NCI-H2081 (cell line): ENCODE results near the gene PACRG.
A peak's percentile ranks its signal among the peaks of the same experiment; 100 is the strongest.
"Not testable (repeated sequence)": the region's sequence is repeated elsewhere in the genome, so short reads cannot be mapped to it uniquely, and the experiment has no call there.

Experiments used
- DNase-seq, 2 experiments: peaks; one replicate each; lab custom pipeline; 2025; lab: John Stamatoyannopoulos, UW

Gene PACRG

DNA sequence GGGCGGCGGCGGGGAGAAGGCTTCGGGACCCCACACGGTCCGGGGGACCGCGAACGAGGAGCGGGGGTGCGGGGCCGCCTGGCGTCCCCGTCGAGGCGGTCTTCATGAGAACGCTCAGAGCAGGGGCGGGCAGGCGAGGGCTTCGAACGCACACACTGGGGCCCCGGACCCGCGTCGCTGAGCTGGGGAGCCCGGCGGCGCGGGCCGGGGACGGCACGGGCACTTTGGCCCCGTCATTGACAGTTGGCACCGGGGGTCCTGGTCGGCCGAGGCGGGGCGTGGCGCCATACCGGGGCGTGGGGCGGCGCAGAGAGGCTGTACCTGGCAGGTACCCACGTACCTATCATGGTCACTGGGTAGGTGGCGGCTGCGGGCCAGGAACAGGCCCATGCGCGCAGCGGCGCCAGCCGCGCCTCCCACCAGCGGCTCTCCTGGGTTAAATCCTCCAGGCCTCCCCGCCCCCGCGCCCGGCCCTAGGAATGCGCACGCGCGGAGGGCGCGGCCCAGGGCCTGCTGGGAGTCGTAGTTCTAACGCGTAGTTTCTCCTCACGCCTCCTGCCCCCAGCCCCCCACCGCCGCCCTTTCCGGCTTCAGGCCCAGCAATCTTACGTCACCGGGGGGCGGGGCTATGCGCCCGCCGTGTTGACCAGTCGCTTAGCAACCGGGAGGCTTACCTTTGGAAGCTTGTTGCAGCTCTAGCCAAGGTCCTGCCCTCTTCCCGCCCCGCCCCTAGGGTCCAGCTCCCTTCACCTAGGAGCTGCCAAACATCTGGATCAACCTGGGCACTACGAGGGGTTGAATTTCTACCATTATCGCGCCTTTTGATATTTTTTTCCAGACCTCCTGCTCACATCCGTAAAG lies at the start of gene PACRG, which contains the start of gene PRKN:
TSS of gene PACRG (plus strand) at position 653 of the 861 bp plus-strand sequence.
TSS of gene PRKN (minus strand) at position 445 of the 861 bp plus-strand sequence.
- peak; percentile 95 to 96 for DNase-seq

DNA sequence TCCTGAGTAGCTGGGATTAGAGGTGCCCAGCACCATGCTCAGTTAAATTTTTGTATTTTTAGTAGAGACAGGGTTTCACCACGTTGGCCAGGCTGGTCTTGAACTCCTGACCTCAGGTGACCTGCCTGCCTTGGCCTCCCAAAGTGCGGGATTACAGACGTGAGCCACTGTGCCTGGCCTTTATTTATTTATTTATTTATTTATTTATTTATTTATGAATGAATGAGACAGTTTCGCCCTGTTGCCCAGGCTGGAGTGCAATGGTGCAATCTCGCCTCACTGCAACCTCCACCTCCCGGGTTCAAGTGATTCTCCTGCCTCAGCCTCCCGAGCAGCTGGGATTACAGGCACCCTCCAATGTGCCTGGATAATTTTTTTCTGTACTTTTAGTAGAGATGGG lies 48.9 kb upstream of the PACRG start:
- not testable (repeated sequence) for DNase-seq

DNA sequence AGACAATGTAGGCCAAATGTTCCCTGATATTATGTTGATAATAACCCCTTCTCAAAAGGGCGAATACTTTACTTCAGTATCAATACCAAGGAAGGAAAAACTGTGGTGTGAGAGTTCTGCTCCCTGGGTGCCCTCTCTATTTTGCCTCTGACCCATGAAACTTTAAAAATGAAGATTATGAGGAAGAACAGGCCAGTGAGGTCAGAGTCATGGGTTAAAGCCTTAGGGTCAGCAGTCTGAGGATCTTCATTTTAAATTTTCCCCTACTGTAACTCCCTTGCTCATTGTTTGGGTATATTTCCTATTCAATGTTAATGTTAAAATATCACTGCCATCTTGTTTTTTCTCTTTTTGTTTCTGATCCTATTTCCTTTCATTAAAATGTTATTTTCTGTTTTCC lies 48.1 kb upstream of the PACRG start:
- no peak for DNase-seq

- DNase-seq = no peak
Observed at GRCh38 chr6:162680367-162680766, 47.4 kb upstream of the PACRG start.

DNA sequence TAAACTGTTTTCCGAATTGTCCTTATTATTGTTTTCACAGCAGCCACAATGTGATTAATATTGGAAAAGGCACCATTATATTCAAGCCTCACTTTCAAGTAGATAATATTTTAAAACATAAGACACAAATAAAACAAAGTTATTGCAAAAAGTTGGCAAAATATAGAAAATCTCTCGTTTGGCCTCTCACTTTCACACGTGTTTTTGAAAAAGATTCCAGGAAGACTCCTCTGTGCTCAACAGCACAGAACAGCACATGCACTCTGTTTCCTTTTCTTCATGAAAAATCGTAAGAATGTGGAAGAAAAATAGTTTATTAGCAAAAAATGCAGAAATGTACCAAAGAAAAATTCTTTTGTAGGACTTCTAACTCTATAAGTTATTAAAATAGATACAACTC lies 46.9 kb upstream of the PACRG start:
- no peak for DNase-seq

DNA sequence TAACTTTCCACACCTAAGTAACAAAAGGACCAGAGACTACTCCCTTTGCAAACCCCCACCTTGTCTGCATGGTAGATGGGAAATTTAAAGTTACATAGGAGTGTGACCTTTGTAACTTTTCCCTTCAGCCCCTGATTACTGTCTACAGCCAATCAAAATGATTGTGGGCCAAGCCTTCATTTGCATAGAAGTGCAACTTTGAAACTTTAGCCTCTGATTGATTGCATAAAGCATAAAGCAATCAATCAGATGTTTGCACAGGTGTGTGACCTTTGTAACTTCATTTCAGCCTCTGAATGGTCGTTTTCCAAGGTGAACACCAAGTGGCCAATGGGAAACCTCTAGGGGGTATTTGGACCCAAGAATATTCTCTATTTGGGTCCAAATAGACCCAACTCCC lies 46.3 kb upstream of the PACRG start:
- no peak for DNase-seq

GRCh38 chr6:162683135-162683534 lies 44.6 kb upstream of the PACRG start:
- no peak for DNase-seq

GRCh38 chr6:162684052-162684451 lies 43.7 kb upstream of the PACRG start:
- DNase-seq = no peak

DNA sequence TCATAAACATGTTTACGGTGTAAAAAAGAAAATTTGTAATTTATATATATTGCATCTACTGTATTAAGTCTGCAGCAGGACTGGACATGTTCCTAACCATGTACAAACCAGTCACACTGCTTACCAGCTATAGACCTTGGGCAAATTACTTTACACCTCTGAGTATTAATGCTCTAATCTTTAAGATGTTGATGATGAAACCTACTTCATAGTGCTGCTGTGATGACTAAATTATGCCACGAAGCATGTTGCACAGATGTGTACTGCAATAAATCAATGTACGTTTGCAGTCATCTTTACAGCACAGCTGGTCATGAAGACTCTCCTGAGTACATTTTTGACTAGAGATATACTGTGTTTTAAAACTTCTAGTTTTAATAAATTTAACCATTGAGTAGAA lies 42.8 kb upstream of the PACRG start:
- DNase-seq = no peak

- DNase-seq = no peak
Observed at GRCh38 chr6:162685586-162685985, 42.2 kb upstream of the PACRG start.

GRCh38 chr6:162688751-162689345 lies 38.9 kb upstream of the PACRG start:
- DNase-seq = no peak

- no peak for DNase-seq
Observed at GRCh38 chr6:162690158-162690557, 37.6 kb upstream of the PACRG start.

DNA sequence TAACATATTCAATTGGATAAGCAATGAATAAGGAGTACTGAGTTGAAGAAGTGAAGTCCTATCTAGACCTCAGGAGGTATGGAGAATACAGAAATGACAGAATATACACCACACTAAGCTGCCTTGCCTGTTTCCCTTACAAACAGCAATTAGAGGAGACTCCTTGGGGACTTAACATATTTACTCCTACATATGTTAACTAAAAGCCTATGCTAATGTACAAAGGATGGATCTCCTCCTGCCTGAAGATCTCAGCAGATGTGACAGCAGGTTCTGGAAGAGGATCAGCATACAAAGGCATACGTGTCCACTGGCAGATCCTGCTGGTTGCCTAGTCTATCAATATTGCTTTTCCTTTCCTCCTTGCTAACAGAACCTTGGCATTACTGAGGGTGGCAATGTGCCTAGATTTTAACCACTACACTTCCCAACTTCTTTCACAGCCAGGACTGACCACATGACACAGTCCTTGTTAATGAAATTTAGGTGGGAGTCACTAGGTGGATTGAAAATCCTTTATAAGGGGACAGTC lies 29.8 kb upstream of the PACRG start:
- DNase-seq = no peak

DNA sequence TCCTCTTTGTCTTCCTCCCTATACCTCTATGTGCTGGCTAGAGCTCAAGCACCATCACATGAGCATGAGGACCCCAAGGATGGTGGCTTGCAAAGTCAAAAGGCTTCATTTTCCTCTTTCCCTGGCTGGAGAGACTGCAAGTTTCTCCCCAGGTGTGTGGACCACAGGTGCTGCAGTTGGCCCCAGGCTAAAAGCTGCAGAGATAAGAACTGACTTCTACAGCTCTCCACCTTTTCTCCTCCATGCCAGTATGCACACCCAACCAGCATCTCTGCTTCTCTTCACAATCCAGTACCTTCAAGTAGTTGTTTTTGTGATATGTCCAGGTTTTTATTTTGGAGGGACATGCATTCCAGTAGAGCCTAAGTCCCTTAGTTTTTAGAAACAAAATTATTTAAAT lies 29.3 kb upstream of the PACRG start:
- DNase-seq = no peak

- DNase-seq = no peak
Observed at GRCh38 chr6:162699961-162700360, 27.8 kb upstream of the PACRG start.

- no peak for DNase-seq
Observed at GRCh38 chr6:162700966-162701365, 26.8 kb upstream of the PACRG start.

GRCh38 chr6:162701551-162701950 lies 26.2 kb upstream of the PACRG start:
- DNase-seq = no peak

GRCh38 chr6:162702446-162702845 lies 25.3 kb upstream of the PACRG start:
- DNase-seq = no peak

GRCh38 chr6:162704001-162704400 lies 23.8 kb upstream of the PACRG start:
- DNase-seq = no peak

GRCh38 chr6:162705736-162706135 lies 22.0 kb upstream of the PACRG start:
- peak; percentile 16 to 49 for DNase-seq

GRCh38 chr6:162706232-162706631 lies 21.5 kb upstream of the PACRG start:
- DNase-seq = peak in 1 of 2 experiments; percentile 12

DNA sequence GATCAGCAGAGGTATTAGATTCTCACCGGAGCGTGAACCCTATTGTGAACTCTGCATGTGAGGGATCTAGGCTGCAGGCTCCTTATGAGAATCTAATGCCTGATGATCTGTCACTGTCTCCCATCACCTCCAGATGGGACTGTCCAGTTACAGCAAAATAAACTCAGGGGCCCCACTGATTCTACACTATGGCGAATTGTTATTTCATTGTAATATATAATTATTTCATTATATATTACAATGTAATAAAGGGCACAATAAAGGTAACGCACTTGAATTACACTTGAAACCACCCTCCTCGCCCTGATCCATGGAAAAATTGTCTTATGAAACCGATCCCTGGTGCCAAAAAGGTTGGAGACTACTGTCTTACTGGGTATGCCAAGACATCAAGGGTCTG lies 18.8 kb upstream of the PACRG start:
- DNase-seq = peak in 1 of 2 experiments; percentile 0

GRCh38 chr6:162709431-162709830 lies 18.3 kb upstream of the PACRG start:
- DNase-seq = no peak
